Liver (tissue), 9 donors: Measurements from ENCODE around the gene ATP2B2. TPM values are rescaled to one million over a fixed set of nuclear protein-coding genes. Genes with fewer than 3 reads are reported as not detected.

Experiments
- DNase-seq: peaks from one replicate; pipeline ENCODE4 v3.0.0-alpha.2; 2017; ENCODE audit warnings: low spot score
- H3K27ac ChIP-seq, 2 donors: one replicate each; pipeline ENCODE4 v1.7.0; 2013; ENCODE audit warnings: inconsistent platforms in 2 of 2, low read length in 2 of 2, control low read depth in 1 of 2, low read depth in 1 of 2, mild to moderate bottlenecking in 1 of 2
- H3K27me3 ChIP-seq, 4 donors: one replicate each; pipeline versions ENCODE4 v1.6.1 to v1.7.0; 2013; ENCODE audit warnings: low read length in 3 of 4, inconsistent platforms in 1 of 4, mild to moderate bottlenecking in 1 of 4, moderate library complexity in 1 of 4; ENCODE audit not compliant: control insufficient read depth in 4 of 4, insufficient read depth in 4 of 4
- H3K36me3 ChIP-seq, 4 donors: one replicate each; pipeline versions ENCODE4 v1.6.1 to v1.7.0; 2013; ENCODE audit warnings: low read length in 3 of 4, mild to moderate bottlenecking in 3 of 4, low read depth in 1 of 4, moderate library complexity in 1 of 4; ENCODE audit not compliant: control insufficient read depth in 4 of 4, insufficient read depth in 3 of 4
- H3K4me1 ChIP-seq, 4 donors: one replicate each; pipeline versions ENCODE4 v1.6.1 to v1.7.0; 2013; ENCODE audit warnings: low read length in 3 of 4, mild to moderate bottlenecking in 3 of 4, moderate library complexity in 1 of 4; ENCODE audit not compliant: control insufficient read depth in 4 of 4, insufficient read depth in 4 of 4
- H3K4me3 ChIP-seq, 3 donors: one replicate each; pipeline versions ENCODE4 v1.6.1 to v1.7.0; 2013; ENCODE audit warnings: low read length in 3 of 3, control low read depth in 1 of 3, low read depth in 1 of 3, mild to moderate bottlenecking in 1 of 3
- H3K9ac ChIP-seq, 2 donors: one replicate each; pipeline ENCODE4 v1.7.0; 2013; ENCODE audit warnings: low read length in 2 of 2, mild to moderate bottlenecking in 2 of 2, moderate library complexity in 2 of 2, control low read depth in 1 of 2, low read depth in 1 of 2
- H3K9me3 ChIP-seq, 4 donors: one replicate each; pipeline versions ENCODE4 v1.6.1 to v1.7.0; 2013; ENCODE audit warnings: low read length in 3 of 4; ENCODE audit not compliant: control insufficient read depth in 4 of 4
- CTCF ChIP-seq: fragments of 150-350 bp; IDR thresholded peaks from 2 replicates; pipeline ENCODE4 v1.5.1; 2017; ENCODE audit warnings: improper control_type of control experiment, low read depth, low read length; ENCODE audit not compliant: missing input control
- EGR1 ChIP-seq, 2 donors: IDR thresholded peaks; 2 replicates each; pipeline ENCODE4 v1.6.1; 2016 to 2018; ENCODE audit warnings: antibody characterized with exemption in 2 of 2, low read depth in 2 of 2
- FOXA1 ChIP-seq: IDR thresholded peaks from 2 replicates; pipeline ENCODE4 v1.6.1; 2016; ENCODE audit warnings: antibody characterized with exemption
- FOXA2 ChIP-seq: IDR thresholded peaks from 2 replicates; pipeline ENCODE4 v1.6.1; 2016; ENCODE audit warnings: antibody characterized with exemption
- GABPA ChIP-seq, 2 donors: IDR thresholded peaks in 1 of 2; conservative IDR thresholded peaks in 1 of 2; 2 replicates each; pipeline ENCODE4 v1.6.1; 2016; ENCODE audit warnings: antibody characterized with exemption in 2 of 2, mild to moderate bottlenecking in 1 of 2, moderate library complexity in 1 of 2
- HNF4A ChIP-seq, 2 donors: conservative IDR thresholded peaks; 2 replicates each; pipeline ENCODE4 v1.6.1; 2016; ENCODE audit warnings: antibody characterized with exemption in 2 of 2, mild to moderate bottlenecking in 2 of 2
- HNF4G ChIP-seq: IDR thresholded peaks from 2 replicates; pipeline ENCODE4 v1.6.1; 2016; ENCODE audit warnings: antibody characterized with exemption
- JUND ChIP-seq, 2 donors: IDR thresholded peaks; 2 replicates each; pipeline ENCODE4 v1.6.1; 2016; ENCODE audit warnings: antibody characterized with exemption in 2 of 2
- NR2F2 ChIP-seq: IDR thresholded peaks from 2 replicates; pipeline ENCODE4 v1.6.1; 2016; ENCODE audit warnings: antibody characterized with exemption
- RAD21 ChIP-seq, 2 donors: IDR thresholded peaks; 2 replicates each; pipeline ENCODE4 v1.6.1; 2016; ENCODE audit warnings: antibody characterized with exemption in 2 of 2, mild to moderate bottlenecking in 2 of 2
- REST ChIP-seq: IDR thresholded peaks from 2 replicates; pipeline ENCODE4 v1.6.1; 2016; ENCODE audit warnings: antibody characterized with exemption, mild to moderate bottlenecking
- RXRA ChIP-seq, 2 donors: IDR thresholded peaks; 2 replicates each; pipeline ENCODE4 v1.6.1; 2017 to 2018; ENCODE audit warnings: antibody characterized with exemption in 2 of 2, mild to moderate bottlenecking in 1 of 2
- SP1 ChIP-seq: IDR thresholded peaks from 2 replicates; pipeline ENCODE4 v1.6.1; 2018; ENCODE audit warnings: antibody characterized with exemption, mild to moderate bottlenecking
- TAF1 ChIP-seq: conservative IDR thresholded peaks from 2 replicates; pipeline ENCODE4 v1.6.1; 2016; ENCODE audit warnings: antibody characterized with exemption, mild to moderate bottlenecking
- YY1 ChIP-seq: IDR thresholded peaks from 2 replicates; pipeline ENCODE4 v1.6.1; 2016; ENCODE audit warnings: antibody characterized with exemption, mild to moderate bottlenecking
- ZBTB33 ChIP-seq: IDR thresholded peaks from 2 replicates; pipeline ENCODE4 v1.6.1; 2016; ENCODE audit warnings: antibody characterized with exemption
- WGBS: extraction: QIAGEN DNeasy Blood & Tissue Kit; methylation state at CpG from one replicate; pipeline ENCODE4 v1.1.7; 2013; 5-methylcytosine and 5-hydroxymethylcytosine counted together
- polyA plus RNA-seq, 2 donors: library from polyadenylated mRNA; stranded (reverse) in 1 of 2; unstranded in 1 of 2; fragments of 200-250 nt in 1 of 2; fragments of >200 nt in 1 of 2; fragmentation: Nextera tagmentation in 1 of 2; extraction: Ambion mirVana in 1 of 2; gene quantifications; one replicate each; pipeline versions ENCODE4 v1.2.1 to v1.2.3, GENCODE V29; 2013 to 2015
- total RNA-seq, 2 donors: library from RNA; depleted of rRNA; stranded (reverse); fragments of >200 nt; gene quantifications; one replicate each; pipeline ENCODE4 v1.2.3, GENCODE V29; 2014
- TF ChIP-seq, protein P1 (sequence below): IDR thresholded peaks from 2 replicates; pipeline ENCODE4 v1.6.1; 2016; ENCODE audit warnings: antibody characterized with exemption
- TF ChIP-seq, protein P2 (sequence below): IDR thresholded peaks from 2 replicates; pipeline ENCODE4 v1.6.1; 2016; ENCODE audit warnings: antibody characterized with exemption
- donor health status: healthy.
- donor health status: healthy.
- donor health status: healthy.
- donor health status: healthy.
- donor health status: healthy.

The ATP2B2 gene
- total and polyA plus RNA-seq, 4 donors: 10.4 to 27.8 (median 20.7) TPM

DNA sequence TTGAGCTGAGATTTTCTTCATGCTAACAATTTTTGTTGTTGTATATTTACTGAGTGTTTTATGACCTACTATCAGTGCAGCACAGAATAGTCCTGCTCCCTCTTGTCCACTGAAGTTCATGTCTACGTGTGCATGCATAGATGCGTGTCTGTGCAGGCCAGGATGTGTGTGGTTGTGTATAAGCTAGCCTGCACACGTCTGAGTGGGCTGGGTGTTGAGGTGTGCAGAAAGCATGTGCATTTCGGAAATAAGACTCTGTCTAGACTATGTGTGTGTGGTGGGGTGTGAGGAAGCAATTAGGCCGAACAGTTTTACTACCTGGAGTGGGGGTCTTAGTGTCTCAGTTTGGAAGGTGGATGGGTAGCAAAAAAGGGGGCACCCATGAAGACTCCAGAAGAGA, 39.2 kb downstream of the ATP2B2 start:
- 90% methylated on average over 5 of the region's 5 CpGs for WGBS
- Histone ChIP-seq H3K27ac (no peak overlapping the region), H3K9ac (no peak overlapping the region), H3K4me3 (no peak overlapping the region), H3K27me3 (no peaks in the 10 kb centered on the region), H3K9me3 (no peaks in the 10 kb centered on the region), H3K36me3 (no peaks in the 10 kb centered on the region), H3K4me1 (peaks cover 5 to 22% (median 14%) of the 10 kb centered on the region in 4 donors)
- TF ChIP-seq JUND (IDR thresholded peaks at IDR 0.05) (no peak), NR2F2 (no peak), GABPA (IDR thresholded peaks at IDR 0.05 in 1 of 2, conservative IDR thresholded peaks at IDR 0.05 in 1 of 2) (no peak), CTCF (no peak), YY1 (no peak), TAF1 (no peak), FOXA1 (no peak), EGR1 (IDR thresholded peaks at IDR 0.05; ENCODE audit: low read depth in 2 of 2) (no peak), REST (no peak), RXRA (IDR thresholded peaks at IDR 0.05) (no peak), RAD21 (IDR thresholded peaks at IDR 0.05) (no peak), ZBTB33 (no peak), SP1 (no peak)
- TF ChIP-seq, protein P1, sequence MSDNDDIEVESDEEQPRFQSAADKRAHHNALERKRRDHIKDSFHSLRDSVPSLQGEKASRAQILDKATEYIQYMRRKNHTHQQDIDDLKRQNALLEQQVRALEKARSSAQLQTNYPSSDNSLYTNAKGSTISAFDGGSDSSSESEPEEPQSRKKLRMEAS: no peak
- no peak for DNase-seq

- no peaks in the 10 kb centered on the region for H3K36me3 ChIP-seq
- TF ChIP-seq JUND (IDR thresholded peaks at IDR 0.05): no peak
- TF ChIP-seq GABPA (IDR thresholded peaks at IDR 0.05 in 1 of 2, conservative IDR thresholded peaks at IDR 0.05 in 1 of 2): no peak
- no peak for TF ChIP-seq NR2F2
- no peak for TF ChIP-seq HNF4G
- no peak for TF ChIP-seq RXRA (IDR thresholded peaks at IDR 0.05)
- TF ChIP-seq, protein P1: no peak
- no peak for TF ChIP-seq FOXA2
- TF ChIP-seq TAF1: no peak
- no peak for TF ChIP-seq FOXA1
- TF ChIP-seq, protein P2, sequence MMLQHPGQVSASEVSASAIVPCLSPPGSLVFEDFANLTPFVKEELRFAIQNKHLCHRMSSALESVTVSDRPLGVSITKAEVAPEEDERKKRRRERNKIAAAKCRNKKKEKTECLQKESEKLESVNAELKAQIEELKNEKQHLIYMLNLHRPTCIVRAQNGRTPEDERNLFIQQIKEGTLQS: no peak
- no peak for TF ChIP-seq REST
- no peak for TF ChIP-seq YY1
- TF ChIP-seq HNF4A (conservative IDR thresholded peaks at IDR 0.05): no peak
- no peak for TF ChIP-seq SP1
- no peak for TF ChIP-seq EGR1 (IDR thresholded peaks at IDR 0.05; ENCODE audit: low read depth in 2 of 2)
- TF ChIP-seq RAD21 (IDR thresholded peaks at IDR 0.05): no peak
- no peak for DNase-seq
- no peak overlapping the region for H3K27ac ChIP-seq
- no peaks in the 10 kb centered on the region for H3K9me3 ChIP-seq
- H3K4me1 ChIP-seq: peaks cover 2 to 12% (median 6%) of the 10 kb centered on the region in 4 donors
- H3K27me3 ChIP-seq: no peaks in the 10 kb centered on the region
- H3K4me3 ChIP-seq: no peak overlapping the region
- H3K9ac ChIP-seq: no peak overlapping the region
- WGBS: 54% methylated on average over 1 of the region's 1 CpG
These were observed 40.2 kb downstream of the ATP2B2 start for GRCh38 chr3:10465161-10465560.
